ENCODE data around the gene JTB.

GRCh38 chr1:153973071-153973470 is 4.4 kb downstream of the JTB start:
- TF ChIP-seq RNF2 (IDR thresholded peaks at IDR 0.05; ENCODE audit: borderline replicate concordance, low read depth) = no peak
- no peak for TF ChIP-seq SMC3 (IDR thresholded peaks at IDR 0.05)
- no peak for TF ChIP-seq CHD4 (IDR thresholded peaks at IDR 0.05; ENCODE audit: borderline replicate concordance)
